ENCODE measurements around the gene NCBP2. TPM values are rescaled to one million over a fixed set of nuclear protein-coding genes. Genes with fewer than 3 reads are reported as not detected.

The NCBP2 gene
- polyA plus RNA-seq, 1 donor from 2014 or later = 138 TPM

GRCh38 chr3:196927571-196928453 lies 14.5 kb downstream of the NCBP2 start:
- Histone ChIP-seq H3K27me3 (ENCODE audit: insufficient read depth, low read depth, low read length) (no peaks in the 10 kb centered on the region), H3K36me3 (ENCODE audit: insufficient read depth, low read length) (peaks cover 3% of the 10 kb centered on the region), H3K27ac (ENCODE audit: low read length) (no peak overlapping the region), H3F3A (ENCODE audit: insufficient read depth, low read length, poor library complexity, severe bottlenecking) (no peaks in the 10 kb centered on the region), H4K20me1 (ENCODE audit: insufficient read depth) (no peaks in the 10 kb centered on the region), H3K9me2 (ENCODE audit: insufficient read depth, low read length) (no peaks in the 10 kb centered on the region), H3K9ac (ENCODE audit: low read length) (no peak overlapping the region), H3K4me2 (ENCODE audit: low read length) (no peak overlapping the region), H3K4me3 (ENCODE audit: low read length) (no peak overlapping the region), H2AFZ (ENCODE audit: low read depth, low read length) (no peak overlapping the region), H3K79me2 (replicated peaks; ENCODE audit: insufficient read depth, low read length) (no peaks in the 10 kb centered on the region), H3K9me3 (ENCODE audit: low read length) (no peaks in the 10 kb centered on the region)
- no peak for TF ChIP-seq CTCF (IDR thresholded peaks at IDR 0.05; ENCODE audit: poor library complexity, severe bottlenecking)
- TF ChIP-seq REST (IDR thresholded peaks at IDR 0.05; ENCODE audit: borderline replicate concordance) = no peak
- TF ChIP-seq SMC3 (conservative IDR thresholded peaks at IDR 0.05; ENCODE audit: poor library complexity) = no peak
- TF ChIP-seq EZH2 (IDR thresholded peaks at IDR 0.05; ENCODE audit: borderline replicate concordance, insufficient read depth, low read length, poor library complexity, severe bottlenecking) = no peak
- TF ChIP-seq POLR2AphosphoS5 (IDR thresholded peaks at IDR 0.05) = no peak
- no peak for TF ChIP-seq EP300 (conservative IDR thresholded peaks at IDR 0.05; ENCODE audit: poor library complexity, severe bottlenecking)
- no peak for TF ChIP-seq MXI1 (conservative IDR thresholded peaks at IDR 0.05; ENCODE audit: poor library complexity, severe bottlenecking)
- no peak for TF ChIP-seq RAD21 (conservative IDR thresholded peaks at IDR 0.05)
- TF ChIP-seq TAF1 (IDR thresholded peaks at IDR 0.05; ENCODE audit: low read depth) = no peak

GRCh38 chr3:196920733-196921132 lies 21.6 kb downstream of the NCBP2 start:
- Histone ChIP-seq H3K4me2 (ENCODE audit: low read length) (no peak overlapping the region), H4K20me1 (ENCODE audit: insufficient read depth) (no peaks in the 10 kb centered on the region), H3F3A (ENCODE audit: insufficient read depth, low read length, poor library complexity, severe bottlenecking) (no peaks in the 10 kb centered on the region), H3K9ac (ENCODE audit: low read length) (no peak overlapping the region), H3K9me2 (ENCODE audit: insufficient read depth, low read length) (no peaks in the 10 kb centered on the region), H3K27ac (ENCODE audit: low read length) (no peak overlapping the region), H2AFZ (ENCODE audit: low read depth, low read length) (no peak overlapping the region), H3K79me2 (replicated peaks; ENCODE audit: insufficient read depth, low read length) (no peaks in the 10 kb centered on the region), H3K27me3 (ENCODE audit: insufficient read depth, low read depth, low read length) (no peaks in the 10 kb centered on the region), H3K9me3 (ENCODE audit: low read length) (no peaks in the 10 kb centered on the region), H3K4me3 (ENCODE audit: low read length) (no peak overlapping the region), H3K36me3 (ENCODE audit: insufficient read depth, low read length) (no peaks in the 10 kb centered on the region)
- TF ChIP-seq TAF1 (IDR thresholded peaks at IDR 0.05; ENCODE audit: low read depth) (no peak), POLR2AphosphoS5 (IDR thresholded peaks at IDR 0.05) (no peak), EZH2 (IDR thresholded peaks at IDR 0.05; ENCODE audit: borderline replicate concordance, insufficient read depth, low read length, poor library complexity, severe bottlenecking) (no peak), MXI1 (conservative IDR thresholded peaks at IDR 0.05; ENCODE audit: poor library complexity, severe bottlenecking) (no peak), RAD21 (conservative IDR thresholded peaks at IDR 0.05) (no peak), EP300 (conservative IDR thresholded peaks at IDR 0.05; ENCODE audit: poor library complexity, severe bottlenecking) (no peak), SMC3 (conservative IDR thresholded peaks at IDR 0.05; ENCODE audit: poor library complexity) (no peak), REST (IDR thresholded peaks at IDR 0.05; ENCODE audit: borderline replicate concordance) (no peak)
